GM18526 (cell line): Measurements from ENCODE around the gene TRAPPC12.

Source experiments
- POLR2A ChIP-seq: IDR thresholded peaks from 3 replicates; pipeline ENCODE4 v1.6.1; 2011; ENCODE audit not compliant: insufficient read length; ENCODE audit errors: extremely low read depth

TRAPPC12 gene

GRCh38 chr2:3503046-3503445 lies 123.6 kb downstream of the TRAPPC12 start:
- no peak for TF ChIP-seq POLR2A

DNA sequence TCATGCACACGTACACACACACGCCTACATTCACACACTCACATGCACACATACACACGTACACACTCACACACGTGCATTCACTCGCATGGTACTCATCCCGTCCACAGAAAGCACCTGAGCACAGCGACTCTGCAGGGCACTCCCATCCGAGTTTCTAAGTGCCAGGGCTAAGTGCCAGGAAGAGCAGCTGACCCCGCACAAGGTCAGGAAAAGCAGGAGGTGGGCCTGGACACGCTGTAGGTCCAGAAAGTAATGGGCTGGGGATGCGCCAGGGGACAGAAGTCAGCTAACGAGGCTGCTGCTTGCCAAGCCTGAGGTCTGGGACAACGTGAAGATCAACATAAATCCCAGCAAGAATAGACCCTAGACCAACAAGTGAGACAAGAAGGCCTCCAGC lies 124.0 kb downstream of the TRAPPC12 start:
- TF ChIP-seq POLR2A = no peak

- TF ChIP-seq POLR2A = no peak
Measured at GRCh38 chr2:3504741-3505140, 125.2 kb downstream of the TRAPPC12 start.

DNA sequence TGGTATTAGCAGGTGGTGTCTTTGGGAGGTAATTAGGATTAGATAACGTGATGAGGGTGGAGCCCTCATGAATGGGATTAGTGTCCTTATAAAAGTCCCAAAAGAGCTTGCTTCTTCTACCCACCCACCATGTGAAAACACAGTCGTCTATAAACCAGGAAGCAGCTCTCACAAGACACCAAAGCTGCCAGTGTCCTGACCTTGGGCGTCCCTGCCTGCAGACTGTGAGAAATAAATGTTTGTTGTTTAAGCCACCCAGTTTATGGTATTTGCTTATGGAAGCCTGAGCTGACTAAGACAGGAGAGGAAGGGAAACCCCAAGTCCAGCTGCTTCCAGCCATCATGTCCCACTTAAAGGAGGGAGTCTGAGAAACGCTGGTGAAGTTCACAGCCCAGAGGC lies 126.3 kb downstream of the TRAPPC12 start:
- no peak for TF ChIP-seq POLR2A

DNA sequence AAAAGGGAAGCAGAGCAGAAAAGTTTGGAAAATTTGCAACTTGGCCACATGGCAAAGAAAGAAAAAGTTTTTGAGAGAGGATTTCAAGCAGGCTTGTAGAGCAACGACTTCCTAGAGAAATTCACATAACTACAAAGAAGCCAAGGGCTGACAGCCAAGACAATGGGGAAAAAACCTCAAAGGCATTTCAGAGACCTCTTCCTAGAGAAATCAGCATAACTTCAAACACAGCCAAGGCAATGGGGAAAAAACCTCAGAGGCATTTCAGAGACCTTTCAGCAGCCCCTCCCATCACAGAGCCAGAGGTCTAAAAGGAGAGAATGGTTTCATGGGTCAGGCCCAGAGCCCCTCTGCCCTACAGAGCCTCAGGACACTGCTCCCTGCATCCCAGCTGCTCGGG lies 132.6 kb downstream of the TRAPPC12 start:
- TF ChIP-seq POLR2A = no peak

DNA sequence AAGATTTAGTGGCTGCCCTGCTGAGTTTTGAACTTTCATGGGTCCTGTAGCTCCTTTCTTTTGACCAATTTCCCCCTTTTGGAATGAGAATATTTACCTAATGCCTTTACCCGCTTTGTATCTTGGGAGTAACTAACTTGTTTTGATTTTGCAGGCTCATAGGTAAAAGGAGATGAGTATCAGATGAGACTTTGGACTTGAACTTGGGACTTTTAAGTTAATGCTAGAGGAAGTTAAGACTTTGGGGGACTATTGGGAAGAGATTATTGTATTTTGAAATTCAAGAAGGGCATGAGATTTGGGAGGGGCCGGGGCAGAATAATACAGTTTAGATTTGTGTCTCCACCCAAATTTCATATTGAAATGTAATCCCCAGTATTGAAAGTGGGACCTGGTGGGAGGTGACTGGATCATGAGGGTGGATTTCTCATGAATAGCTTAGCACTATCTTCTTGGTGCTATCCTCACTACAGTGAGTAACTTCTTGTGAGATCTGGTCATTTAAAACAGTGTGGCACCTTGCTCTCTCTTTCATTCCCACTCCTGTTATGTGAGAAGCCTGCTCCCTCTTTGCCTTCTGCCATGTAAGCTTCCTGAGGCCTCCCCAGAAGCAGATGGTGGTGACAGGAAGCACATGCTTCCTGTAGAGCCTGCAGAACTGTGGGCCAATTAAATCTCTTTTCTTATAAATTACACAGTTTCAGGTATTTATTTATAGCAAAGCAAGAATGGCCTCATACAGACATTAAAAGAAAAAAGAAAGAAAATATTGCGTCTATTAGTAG lies 133.7 kb downstream of the TRAPPC12 start:
- TF ChIP-seq POLR2A = no peak

DNA sequence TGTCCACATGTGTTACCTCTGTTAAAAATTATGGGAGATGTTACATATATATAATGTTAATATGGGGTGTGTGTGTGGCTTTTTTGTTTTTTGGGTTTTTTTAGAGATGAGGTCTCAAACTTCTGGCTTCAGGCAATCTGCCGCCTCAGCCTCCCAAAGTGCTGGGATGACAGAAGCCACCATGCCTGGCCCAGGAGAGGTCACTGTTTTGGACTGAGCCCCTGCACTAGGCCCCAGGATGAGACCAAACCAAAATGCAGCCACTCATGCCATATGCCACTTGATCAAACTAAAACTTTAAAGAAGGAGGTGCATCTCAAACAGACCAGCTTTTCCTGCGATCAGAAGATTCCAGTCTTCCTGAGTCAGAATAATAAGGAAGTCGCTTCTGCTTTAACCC lies 137.3 kb downstream of the TRAPPC12 start:
- TF ChIP-seq POLR2A = no peak

DNA sequence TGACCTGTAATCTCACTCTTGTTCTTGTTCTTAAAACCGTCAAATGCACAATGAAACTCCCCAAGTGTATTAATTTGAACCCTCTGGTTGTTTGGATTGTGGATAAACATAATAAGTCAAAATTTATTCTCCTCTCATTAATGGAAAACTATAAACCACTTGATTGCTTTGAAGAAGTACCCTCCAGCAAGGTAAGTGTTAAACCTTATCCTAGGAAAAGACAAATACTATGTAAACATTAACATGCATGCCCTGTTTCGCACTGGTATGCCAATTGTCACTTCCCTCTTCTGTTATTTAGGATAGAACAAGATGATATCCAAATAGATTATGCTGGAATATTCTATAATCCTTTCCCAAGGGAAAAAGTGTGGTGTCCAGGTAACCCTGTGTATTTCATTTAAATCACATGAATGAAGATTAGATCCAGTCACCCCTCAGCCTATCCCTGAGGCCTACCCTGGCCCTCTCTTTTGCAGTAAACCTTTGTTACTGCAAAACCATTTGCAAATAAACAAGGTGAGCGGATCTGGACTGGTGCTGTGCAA lies 138.5 kb downstream of the TRAPPC12 start:
- TF ChIP-seq POLR2A = no peak

DNA sequence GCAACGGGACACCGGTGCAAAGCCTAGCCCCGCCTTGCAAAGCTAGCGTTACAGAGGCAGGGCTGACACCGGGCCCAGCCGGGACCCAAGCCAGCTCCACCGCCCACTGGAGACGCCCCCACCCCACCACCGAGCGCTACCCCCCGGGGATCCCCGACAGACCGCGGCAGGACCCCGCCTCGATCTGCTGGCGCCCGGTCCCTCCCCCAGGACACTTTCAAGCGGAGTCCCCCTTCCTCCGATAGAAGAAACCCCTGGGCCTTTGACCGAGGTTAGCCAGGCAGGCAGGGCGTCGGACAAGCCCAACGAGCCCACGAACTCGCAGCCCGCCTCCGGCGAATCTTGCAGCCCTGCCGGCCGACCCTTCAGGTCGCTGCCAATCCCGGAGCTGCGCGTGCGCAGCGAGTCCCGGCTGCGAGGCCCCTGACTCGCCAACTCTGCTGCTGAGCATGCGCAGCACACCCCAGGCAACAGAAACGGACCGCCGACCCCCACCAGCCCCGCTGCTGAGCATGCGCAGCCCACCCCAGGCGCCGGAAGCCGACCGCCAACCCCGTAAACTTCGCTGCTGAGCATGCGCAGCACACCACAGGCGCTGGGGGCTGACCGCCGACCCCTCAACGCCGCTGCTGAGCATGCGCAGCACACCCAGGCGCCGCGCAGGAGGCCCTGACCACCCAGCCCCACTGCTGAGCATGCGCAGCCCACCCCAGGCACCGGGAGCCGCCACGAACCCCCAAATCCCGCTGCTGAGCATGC lies 139.2 kb downstream of the TRAPPC12 start:
- peak; percentile 96 for TF ChIP-seq POLR2A

DNA sequence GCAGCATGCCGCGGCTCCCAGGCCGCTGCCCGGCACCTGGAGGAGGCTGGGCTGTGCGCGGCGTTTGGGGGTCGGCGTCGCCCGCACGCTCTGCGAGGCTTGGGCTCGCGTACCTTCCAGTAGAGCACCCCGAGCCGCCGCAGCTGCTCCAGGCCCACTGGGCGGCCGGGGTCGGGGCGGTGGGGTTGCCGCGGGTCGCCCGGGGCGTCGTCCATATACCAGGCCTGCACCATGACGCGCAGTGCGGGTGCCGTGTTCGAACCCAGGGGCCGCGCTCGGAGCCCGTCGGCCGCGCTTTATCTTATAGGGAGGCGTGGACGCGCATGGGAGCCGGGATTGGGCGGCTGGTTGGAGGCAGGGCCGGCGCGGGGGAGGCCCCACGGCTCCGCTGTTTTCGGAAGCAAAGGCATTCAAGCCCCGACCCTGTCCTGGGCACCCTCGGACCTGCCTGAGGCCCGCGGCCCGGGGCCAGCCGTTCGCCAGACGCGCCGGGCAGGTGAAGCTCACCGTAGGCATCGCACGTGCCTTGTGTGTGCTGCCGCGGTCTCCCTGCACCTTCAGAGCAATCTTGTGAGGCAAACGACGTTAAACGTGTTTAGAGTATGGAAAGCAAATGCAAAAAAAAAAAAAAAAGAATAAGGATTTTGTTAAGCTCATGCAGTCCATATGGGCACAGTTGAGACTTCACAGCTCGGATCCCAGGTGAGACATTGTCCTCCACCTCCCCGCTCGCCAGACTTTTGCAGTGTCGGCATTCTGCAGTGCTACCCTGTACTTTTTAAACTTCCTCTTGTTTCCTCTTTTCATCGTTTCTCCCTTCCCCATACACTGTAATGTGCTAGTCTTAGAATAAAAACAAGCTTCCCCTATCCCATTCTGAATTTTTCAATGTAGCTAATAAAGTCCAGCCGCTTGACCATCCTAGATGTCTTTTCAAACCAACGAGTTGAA lies 140.0 kb downstream of the TRAPPC12 start, which contains the start of gene ADI1:
Gene ADI1 (minus strand): TSS at position 277 of the 951 bp plus-strand sequence. CDS start 44 bp downstream, at position 233.
- TF ChIP-seq POLR2A = peak; percentile 88

- TF ChIP-seq POLR2A = no peak
Measured at GRCh38 chr2:3520591-3520990, 141.1 kb downstream of the TRAPPC12 start.

DNA sequence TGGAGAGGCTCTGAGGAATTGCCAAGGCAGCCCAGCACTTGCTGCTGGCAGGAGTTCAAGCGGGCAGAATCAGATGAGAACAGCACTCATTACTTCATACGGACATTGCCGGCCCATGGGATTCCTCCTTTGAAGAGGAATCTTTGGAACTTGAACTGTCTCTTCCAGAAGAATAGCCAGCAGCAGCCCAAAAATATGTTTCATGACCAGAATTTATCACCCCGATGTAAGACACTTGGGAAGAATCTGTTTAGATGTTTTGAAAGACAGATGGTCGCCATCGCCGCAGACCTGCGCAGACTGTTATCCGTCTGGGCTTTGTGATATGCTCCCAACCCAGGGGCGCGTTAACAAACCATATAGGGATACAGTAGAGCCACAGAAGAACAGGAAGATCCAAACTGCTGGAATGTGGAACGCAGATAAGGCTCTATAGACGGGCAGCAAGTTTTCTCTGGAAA lies 143.5 kb downstream of the TRAPPC12 start:
- TF ChIP-seq POLR2A = no peak

DNA sequence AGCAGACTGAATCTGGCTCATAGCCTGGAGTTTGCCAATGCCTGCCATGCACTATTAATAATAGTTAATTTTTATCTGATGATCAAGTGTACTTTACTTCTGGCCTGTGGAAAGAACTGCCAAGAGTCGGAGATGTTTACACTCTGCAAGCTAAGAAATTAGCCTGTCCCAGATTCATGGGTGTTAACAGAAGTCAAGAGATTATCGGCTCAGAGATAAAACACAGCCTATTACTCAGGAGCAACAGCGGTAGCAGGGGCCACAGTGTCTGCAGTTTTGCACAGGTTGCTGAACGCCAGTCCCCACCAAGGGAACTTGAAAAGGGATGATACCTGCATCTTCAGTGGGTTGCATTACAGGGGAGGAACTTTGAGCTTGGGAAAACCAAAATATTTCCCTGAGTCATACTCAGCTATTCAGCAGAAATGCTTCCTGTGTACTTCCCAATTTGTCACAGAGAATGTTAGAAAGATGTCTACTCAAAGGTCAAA lies 144.1 kb downstream of the TRAPPC12 start:
- no peak for TF ChIP-seq POLR2A

DNA sequence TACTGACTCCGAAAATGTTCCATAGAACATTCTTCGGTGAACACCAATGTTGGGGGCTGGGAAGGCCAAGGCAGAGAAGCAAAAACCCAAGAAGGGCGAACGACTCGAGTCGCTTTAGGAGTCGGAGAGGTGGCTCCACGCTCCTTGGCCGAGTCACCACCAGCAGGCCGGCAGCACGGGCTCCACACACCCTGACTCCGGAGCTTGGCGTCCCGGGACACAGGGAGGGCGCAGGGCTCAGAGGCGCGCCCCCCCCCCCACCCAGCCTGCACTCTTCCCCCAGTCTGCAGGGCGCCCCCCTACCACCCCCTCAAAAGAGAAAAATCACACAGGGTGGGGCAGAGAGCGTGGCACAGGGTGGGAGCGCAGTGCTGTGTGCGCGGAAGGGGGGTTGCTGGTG lies 147.4 kb downstream of the TRAPPC12 start:
- no peak for TF ChIP-seq POLR2A
